HG03432 (cell line): ENCODE results near the gene RCHY1.
"Not testable (repeated sequence)": the region's sequence is repeated elsewhere in the genome, so short reads cannot be mapped to it uniquely, and the experiment has no call there.

Experiments
- ATAC-seq: cut with Tn5 transposase; IDR thresholded peaks from one replicate; pipeline ENCODE4 v1.9.1; 2021; ENCODE audit warnings: mild to moderate bottlenecking, moderate library complexity; ENCODE audit not compliant: unreplicated experiment

Gene RCHY1

GRCh38 chr4:75519452-75519851 is 5.2 kb upstream of the RCHY1 start:
- not testable (repeated sequence) for ATAC-seq

DNA sequence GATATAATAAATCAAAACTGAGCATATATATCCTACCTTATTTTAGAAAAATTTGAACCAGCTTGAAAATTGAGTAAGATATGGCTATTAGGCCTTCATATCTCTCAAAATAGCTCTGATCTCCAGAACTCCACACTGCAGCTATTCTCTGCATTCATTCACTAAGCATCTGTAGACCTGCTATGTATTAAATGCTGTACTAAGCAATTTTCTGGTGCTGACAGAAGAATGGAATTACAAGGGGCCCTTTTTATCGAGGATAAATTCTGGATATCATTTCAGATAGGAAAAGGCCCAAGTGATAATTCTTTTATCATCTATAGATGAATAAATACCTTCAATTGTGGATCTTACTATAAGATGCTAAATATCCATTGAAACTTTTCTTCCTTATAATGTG is 1.9 kb upstream of the RCHY1 start:
- ATAC-seq: no peak

GRCh38 chr4:75514949-75515612 is 878 bp upstream of the RCHY1 start:
- peak; percentile 4 for ATAC-seq

DNA sequence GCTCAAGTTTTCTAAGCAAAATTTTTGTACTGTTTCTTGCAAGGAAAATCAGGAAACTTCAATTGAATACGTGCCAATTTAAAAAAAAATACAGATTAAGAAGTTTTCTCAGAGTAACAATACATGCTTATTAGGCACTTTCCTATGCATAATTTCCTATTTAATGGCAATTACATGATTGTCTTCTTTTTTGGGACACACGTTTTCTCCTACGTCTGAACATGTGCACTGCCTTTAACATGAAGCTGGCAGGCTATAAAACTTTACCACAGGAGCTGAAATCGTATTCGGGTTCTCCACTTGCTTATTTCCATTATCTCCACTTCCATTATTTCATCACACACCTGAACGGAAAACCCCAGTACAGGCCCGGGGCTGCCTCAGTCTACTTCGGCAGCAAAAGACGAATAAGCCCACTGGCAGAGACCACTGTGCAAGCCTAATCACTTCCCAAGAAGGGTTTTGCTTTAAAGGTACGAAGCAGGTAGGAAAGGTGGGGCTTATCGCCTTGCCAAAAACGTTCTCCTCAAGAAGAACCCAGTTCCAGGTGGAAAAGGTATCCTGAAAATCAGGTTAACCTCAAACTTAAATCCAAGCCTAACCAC is 575 bp downstream of the RCHY1 start:
- ATAC-seq: no peak

- no peak for ATAC-seq
Observed at GRCh38 chr4:75512386-75513211, 1.6 kb downstream of the RCHY1 start.

DNA sequence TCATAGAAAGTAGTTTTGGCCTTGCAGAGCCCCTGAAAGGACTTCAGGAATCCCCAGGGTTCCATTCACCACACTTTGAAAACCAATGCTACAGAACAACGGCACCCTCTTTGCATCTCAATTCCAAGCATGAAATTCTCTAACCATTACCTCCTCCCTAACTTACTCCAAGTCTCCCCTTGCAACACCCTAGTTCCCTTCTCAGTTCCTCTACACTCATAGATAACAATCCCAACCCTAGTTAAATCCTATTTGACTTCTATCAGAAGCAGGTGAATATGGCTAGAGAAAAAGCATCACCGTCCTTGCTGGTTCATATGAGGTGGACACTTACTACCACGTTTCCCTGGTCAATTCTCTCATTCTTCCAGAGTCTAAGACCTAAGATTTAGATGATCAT is 2.4 kb downstream of the RCHY1 start:
- ATAC-seq: no peak

DNA sequence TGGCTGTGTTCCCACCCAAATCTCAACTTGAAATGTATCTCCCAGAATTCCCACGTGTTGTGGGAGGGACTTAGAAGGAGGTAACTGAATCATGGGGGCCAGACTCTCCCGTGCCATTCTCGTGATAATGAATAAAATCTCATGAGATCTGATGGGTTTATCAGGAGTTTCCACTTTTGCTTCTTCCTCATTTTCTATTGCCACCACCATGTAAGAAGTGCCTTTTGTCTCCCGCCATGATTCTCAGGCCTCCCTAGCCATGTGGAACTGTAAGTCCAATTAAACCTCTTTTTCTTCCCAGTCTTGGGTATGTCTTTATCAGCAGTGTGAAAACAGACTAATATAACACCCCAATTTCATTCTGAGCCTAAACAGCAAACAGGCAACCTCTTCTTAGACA is 4.6 kb downstream of the RCHY1 start:
- not testable (repeated sequence) for ATAC-seq

DNA sequence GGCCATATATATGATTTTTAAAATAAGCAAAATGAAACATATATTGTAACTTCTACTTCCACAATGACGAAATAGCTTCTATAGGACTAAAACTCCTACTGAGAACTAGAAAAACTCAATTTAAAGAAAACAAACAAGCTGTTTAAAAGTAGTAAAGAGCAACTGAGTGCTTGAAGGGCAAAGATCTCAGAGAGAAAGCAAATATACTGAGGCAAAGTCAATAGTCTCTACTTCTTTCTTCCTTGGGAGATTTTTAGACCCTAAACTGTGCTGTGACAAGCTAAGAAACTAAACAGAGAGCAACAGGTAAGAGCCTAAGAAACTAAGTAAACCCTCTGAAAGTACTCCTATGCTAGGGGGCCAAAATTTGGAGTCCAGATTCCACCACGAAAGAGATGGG is 8.6 kb downstream of the RCHY1 start:
- ATAC-seq: no peak

- ATAC-seq: no peak
Observed at GRCh38 chr4:75502671-75503070, 11.5 kb downstream of the RCHY1 start.

DNA sequence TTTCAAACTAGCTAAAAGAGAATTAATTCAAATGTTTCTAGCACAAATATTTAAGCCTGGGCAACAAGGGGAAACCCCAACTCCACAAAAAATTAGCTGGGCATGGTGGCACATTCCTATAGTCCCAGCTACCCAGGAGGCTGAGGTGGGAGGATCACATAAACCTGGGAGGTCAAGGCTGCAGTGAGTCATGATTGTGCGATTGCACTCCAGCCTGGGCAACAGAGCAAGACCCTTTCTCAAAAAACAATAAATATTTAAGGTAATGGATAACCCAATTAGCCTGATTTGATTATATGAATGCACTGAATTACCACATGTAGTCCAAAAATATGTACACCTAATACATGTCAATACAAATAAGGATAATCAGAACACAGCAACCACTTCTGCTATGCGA is 14.3 kb downstream of the RCHY1 start:
- no peak for ATAC-seq

GRCh38 chr4:75498041-75498440 is 16.2 kb downstream of the RCHY1 start:
- ATAC-seq: no peak

DNA sequence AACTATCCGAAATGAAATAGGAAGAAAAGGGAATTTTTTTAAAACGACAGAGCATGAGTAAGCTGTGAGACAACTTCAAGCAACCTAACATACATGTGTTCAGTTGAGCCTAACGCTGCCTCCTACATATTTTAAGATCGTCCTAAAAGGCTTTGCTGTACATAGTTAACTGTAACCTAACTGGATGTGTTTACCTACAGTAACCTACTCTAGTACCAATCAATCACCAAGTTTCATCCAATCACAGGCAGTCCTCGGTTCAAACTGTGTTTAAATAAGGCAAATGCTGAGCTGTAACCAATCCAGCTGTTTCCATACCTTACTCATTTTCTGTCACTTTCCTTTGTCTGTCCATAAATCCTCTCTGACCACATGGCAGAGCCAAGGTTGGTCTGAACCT is 17.1 kb downstream of the RCHY1 start:
- ATAC-seq: no peak

DNA sequence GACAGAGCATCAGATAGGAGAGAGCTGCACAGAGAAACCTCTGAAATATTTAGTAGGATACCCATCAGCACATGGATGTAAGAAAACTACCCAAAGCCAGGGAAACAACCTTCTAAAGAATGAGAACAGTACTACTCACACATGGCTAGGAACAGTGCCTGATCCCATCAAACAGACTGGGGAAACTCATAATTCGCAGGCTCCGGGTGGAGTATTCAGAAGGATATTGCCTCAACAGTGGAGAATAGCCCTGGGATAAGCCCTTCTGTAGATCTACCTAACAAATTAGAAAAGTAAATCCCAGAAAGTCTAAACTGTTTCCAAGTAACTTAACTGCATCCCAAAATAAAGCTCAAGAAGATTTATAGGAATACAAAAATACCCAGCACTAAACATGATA is 17.8 kb downstream of the RCHY1 start:
- ATAC-seq: no peak

DNA sequence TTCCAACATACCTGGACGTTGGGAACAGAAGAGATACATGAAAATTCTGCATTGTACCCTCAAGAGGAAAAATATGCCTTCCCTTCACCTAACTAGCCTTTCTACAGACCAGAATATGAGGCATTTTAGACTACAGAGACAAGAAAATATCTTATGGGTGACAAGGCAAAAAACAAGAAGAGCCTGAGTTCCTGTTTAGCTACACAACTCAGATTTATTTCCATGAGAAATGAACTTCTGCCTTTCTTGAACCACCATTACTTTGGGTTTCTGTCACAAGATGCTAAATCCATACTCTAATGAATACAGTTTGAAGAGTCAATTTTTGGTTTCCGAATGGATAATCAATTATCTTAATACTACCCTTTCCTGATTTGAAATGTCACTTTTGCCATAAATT is 18.7 kb downstream of the RCHY1 start:
- no peak for ATAC-seq

- no peak for ATAC-seq
Observed at GRCh38 chr4:75494563-75494962, 19.6 kb downstream of the RCHY1 start.

DNA sequence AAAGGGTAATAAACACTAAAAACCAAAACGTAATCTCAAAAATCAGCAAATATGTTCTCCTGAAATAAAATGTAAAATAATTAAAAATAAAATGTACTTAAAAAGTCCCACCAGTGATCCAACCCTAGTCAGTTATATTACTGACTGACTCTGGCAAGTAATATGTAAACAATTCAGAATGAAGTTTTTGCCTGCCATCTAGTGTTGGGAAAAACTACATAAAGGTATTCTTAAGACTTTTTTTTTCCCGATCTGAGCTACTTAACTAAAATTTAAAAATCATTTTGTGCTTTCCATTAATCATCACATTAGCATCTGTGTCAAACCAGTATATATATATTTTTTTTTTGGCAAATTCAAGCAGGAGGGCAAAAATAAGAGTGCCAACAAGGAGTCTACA is 24.0 kb downstream of the RCHY1 start:
- no peak for ATAC-seq

- no peak for ATAC-seq
Observed at GRCh38 chr4:75484190-75484589, 30.0 kb downstream of the RCHY1 start.

DNA sequence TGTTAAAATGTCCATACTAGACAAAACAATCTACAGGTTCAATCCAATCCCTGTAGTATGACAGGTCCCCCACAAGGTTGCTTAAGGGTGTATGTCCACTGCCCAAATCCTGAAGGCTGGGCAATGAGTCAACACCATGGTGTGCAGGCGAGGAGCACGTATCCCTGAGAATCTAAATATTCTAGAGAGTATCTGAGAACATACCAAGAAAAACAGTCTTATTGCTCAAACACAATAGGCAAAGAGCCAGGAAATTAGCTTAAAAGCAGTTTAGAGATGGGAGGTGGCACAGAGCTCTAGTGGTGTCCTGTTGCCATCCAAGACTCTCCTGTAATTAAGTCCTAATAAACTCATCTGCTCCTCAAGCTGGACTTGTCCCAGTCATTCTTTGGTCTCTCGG is 37.0 kb downstream of the RCHY1 start:
- ATAC-seq: no peak

DNA sequence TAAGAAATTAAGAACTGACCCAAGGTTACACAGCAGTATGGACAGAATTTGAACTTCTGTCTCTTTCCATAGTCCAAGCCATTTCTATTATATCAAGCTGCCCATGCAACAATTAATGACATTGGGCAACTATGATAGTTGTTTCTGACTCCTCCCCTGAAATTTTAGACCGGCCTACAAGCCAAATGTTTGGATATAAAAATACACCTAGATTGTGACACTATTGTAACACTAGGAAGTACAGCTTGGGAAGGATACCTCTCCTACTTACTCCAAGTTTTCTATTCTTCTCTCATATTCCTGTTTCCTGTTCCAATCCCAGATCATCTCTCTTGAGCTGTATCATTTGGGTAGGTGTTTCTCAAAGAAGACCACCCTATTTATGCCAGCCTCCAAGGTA is 43.5 kb downstream of the RCHY1 start:
- ATAC-seq: no peak

- ATAC-seq: no peak
Observed at GRCh38 chr4:75469896-75470295, 44.3 kb downstream of the RCHY1 start.

DNA sequence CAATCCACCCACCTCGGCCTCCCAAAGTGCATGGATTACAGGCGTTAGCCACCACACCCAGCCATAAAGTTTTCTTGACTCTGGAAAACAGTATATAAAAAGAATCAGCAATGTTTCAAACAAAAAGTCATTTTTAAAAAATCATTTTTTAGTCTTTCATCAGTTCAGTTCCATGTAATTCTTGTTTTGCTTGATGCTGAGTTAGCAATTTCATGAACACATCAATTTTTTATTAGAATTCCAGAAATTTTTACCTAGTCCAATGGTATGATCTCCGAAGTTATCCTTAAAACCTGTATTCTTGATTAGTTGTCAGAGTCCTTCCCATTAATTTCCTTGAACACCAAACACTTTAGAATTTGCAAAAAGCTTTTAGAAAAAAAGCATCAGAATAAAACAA is 56.8 kb downstream of the RCHY1 start:
- no peak for ATAC-seq

GRCh38 chr4:75434105-75434504 is 80.1 kb downstream of the RCHY1 start:
- no peak for ATAC-seq
